PFSK-1 (cell line): Measurements from ENCODE around the gene PLA2G4A.

Source experiments
- POLR2AphosphoS5 ChIP-seq: IDR thresholded peaks from 2 replicates; pipeline ENCODE4 v1.6.1; 2012; ENCODE audit warnings: low read depth, mild to moderate bottlenecking, control low read depth, low read length, moderate library complexity
- SIN3A ChIP-seq: IDR thresholded peaks from 2 replicates; pipeline ENCODE4 v1.6.1; 2012; ENCODE audit warnings: mild to moderate bottlenecking, low read length, moderate library complexity, borderline replicate concordance; ENCODE audit not compliant: insufficient read depth

GRCh38 chr1:186958520-186958919 is 129.8 kb downstream of the PLA2G4A start:
- TF ChIP-seq SIN3A, result no peak
- no peak for TF ChIP-seq POLR2AphosphoS5
